ENCODE results near the gene ZBTB4.

Gene ZBTB4

DNA sequence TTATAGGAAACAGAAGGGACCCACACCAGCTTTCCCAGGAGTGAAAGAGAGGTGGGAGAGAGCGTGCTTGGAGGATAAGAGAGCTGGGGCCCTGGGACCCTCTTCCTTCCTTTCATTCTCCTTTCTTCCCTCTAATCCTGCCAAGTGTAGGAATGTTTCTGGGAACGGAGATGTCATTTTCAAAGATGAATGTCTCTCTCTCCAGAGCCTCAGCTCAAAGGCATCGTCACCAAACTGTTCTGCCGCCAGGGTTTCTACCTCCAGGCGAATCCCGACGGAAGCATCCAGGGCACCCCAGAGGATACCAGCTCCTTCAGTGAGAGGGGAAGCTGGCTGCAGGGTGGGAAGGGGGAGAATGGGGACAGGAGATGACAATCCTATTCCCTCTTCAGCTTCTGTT, 38.2 kb downstream of the ZBTB4 start:
- H3K27me3 ChIP-seq (ENCODE audit: insufficient read depth, low read depth), result no peaks in the 10 kb centered on the region
- no peak overlapping the region for H3K4me2 ChIP-seq
- no peak overlapping the region for H3K4me3 ChIP-seq (IDR thresholded peaks at IDR 0.05; ENCODE audit: insufficient read depth, low read depth, low read length)
- H3K79me2 ChIP-seq (ENCODE audit: insufficient read depth, low read depth), result no peaks in the 10 kb centered on the region
- H3K27ac ChIP-seq, result no peak overlapping the region
- no peaks in the 10 kb centered on the region for H4K20me1 ChIP-seq (ENCODE audit: insufficient read depth)
- TF ChIP-seq, protein P1, sequence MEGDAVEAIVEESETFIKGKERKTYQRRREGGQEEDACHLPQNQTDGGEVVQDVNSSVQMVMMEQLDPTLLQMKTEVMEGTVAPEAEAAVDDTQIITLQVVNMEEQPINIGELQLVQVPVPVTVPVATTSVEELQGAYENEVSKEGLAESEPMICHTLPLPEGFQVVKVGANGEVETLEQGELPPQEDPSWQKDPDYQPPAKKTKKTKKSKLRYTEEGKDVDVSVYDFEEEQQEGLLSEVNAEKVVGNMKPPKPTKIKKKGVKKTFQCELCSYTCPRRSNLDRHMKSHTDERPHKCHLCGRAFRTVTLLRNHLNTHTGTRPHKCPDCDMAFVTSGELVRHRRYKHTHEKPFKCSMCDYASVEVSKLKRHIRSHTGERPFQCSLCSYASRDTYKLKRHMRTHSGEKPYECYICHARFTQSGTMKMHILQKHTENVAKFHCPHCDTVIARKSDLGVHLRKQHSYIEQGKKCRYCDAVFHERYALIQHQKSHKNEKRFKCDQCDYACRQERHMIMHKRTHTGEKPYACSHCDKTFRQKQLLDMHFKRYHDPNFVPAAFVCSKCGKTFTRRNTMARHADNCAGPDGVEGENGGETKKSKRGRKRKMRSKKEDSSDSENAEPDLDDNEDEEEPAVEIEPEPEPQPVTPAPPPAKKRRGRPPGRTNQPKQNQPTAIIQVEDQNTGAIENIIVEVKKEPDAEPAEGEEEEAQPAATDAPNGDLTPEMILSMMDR (conservative IDR thresholded peaks at IDR 0.05; ENCODE audit: low read depth, low read length), result no peak
- H3K4me1 ChIP-seq (ENCODE audit: low read depth, poor library complexity, severe bottlenecking), result no peaks in the 10 kb centered on the region
- no peaks in the 10 kb centered on the region for H3K36me3 ChIP-seq (ENCODE audit: insufficient read depth)
- no peak overlapping the region for H3K9ac ChIP-seq
- H2AFZ ChIP-seq (ENCODE audit: low read depth), result no peak overlapping the region

DNA sequence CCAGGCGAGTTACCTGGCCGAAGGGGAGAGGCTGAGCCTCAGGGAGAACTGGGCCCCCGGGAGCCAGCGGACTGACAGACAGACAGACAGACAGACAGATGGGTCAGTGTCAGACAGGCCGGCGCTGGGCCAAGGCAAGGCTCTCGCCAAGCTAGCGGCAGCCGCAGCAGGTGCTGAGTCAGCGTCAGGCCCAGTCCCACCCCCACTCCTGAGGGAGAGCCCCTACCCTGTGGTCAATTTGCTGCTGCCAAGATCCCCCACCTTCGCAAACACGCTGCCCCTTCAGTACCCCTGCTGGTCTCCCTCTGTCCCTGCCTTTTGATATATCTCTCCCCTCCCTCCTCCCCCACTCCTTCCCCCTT, 38.6 kb downstream of the ZBTB4 start:
- TF ChIP-seq, protein P1 (conservative IDR thresholded peaks at IDR 0.05; ENCODE audit: low read depth, low read length), result no peak
- H3K4me1 ChIP-seq (ENCODE audit: low read depth, poor library complexity, severe bottlenecking), result no peaks in the 10 kb centered on the region
- H3K4me3 ChIP-seq (IDR thresholded peaks at IDR 0.05; ENCODE audit: insufficient read depth, low read depth, low read length), result no peak overlapping the region

DNA sequence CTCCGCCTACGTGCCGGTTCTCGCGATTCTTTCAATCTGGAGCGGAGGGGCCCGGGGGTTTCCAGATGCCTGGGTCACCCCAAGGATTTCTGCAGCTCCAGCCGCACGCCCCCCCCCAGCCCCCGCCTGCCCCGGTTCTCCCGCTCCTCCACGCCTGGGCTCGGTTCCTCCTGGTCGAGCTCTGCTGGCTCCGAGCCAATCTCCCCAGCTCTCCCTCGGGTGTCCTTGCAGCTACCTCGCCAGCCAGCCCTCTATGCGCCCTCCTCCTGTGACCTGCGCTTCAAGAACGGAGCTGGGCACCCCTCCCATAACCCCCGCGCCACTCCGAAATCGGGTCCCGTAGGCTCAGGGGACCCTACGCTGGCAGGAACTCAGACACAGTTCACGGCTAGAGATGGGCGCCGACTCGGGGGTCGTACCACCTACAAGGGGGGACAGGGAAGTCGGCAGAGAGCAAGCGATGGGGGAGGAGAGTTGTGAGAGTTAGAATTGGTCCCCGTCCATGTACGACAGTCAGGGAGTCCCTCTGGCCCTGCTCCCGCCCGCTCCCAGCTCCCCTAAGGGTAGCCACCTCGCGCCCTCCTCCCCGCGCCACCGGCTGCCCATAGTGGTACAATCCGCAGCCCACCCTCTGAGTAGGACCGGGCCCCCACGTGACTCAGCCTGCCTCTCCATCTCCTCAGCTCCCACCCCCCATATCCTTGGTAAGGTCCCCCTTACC, 39.2 kb downstream of the ZBTB4 start:
- no peak overlapping the region for H2AFZ ChIP-seq (ENCODE audit: low read depth)
- H3K27ac ChIP-seq, result no peak overlapping the region
- H3K27me3 ChIP-seq (ENCODE audit: insufficient read depth, low read depth), result no peaks in the 10 kb centered on the region
- H3K4me2 ChIP-seq, result no peak overlapping the region
- TF ChIP-seq, protein P1 (conservative IDR thresholded peaks at IDR 0.05; ENCODE audit: low read depth, low read length), result no peak
- no peaks in the 10 kb centered on the region for H3K79me2 ChIP-seq (ENCODE audit: insufficient read depth, low read depth)
- no peak overlapping the region for H3K9ac ChIP-seq
- no peaks in the 10 kb centered on the region for H3K4me1 ChIP-seq (ENCODE audit: low read depth, poor library complexity, severe bottlenecking)
- no peaks in the 10 kb centered on the region for H3K36me3 ChIP-seq (ENCODE audit: insufficient read depth)
- H3K4me3 ChIP-seq (IDR thresholded peaks at IDR 0.05; ENCODE audit: insufficient read depth, low read depth, low read length), result no peak overlapping the region
- no peaks in the 10 kb centered on the region for H4K20me1 ChIP-seq (ENCODE audit: insufficient read depth)

More for the DNA sequence above, 38.6 kb downstream of the ZBTB4 start:
- no peak overlapping the region for H3K4me2 ChIP-seq
- H2AFZ ChIP-seq (ENCODE audit: low read depth), result no peak overlapping the region
- no peak overlapping the region for H3K27ac ChIP-seq
- H3K36me3 ChIP-seq (ENCODE audit: insufficient read depth), result no peaks in the 10 kb centered on the region
- no peak overlapping the region for H3K9ac ChIP-seq
- no peaks in the 10 kb centered on the region for H4K20me1 ChIP-seq (ENCODE audit: insufficient read depth)
- no peaks in the 10 kb centered on the region for H3K27me3 ChIP-seq (ENCODE audit: insufficient read depth, low read depth)
- H3K79me2 ChIP-seq (ENCODE audit: insufficient read depth, low read depth), result no peaks in the 10 kb centered on the region

DNA sequence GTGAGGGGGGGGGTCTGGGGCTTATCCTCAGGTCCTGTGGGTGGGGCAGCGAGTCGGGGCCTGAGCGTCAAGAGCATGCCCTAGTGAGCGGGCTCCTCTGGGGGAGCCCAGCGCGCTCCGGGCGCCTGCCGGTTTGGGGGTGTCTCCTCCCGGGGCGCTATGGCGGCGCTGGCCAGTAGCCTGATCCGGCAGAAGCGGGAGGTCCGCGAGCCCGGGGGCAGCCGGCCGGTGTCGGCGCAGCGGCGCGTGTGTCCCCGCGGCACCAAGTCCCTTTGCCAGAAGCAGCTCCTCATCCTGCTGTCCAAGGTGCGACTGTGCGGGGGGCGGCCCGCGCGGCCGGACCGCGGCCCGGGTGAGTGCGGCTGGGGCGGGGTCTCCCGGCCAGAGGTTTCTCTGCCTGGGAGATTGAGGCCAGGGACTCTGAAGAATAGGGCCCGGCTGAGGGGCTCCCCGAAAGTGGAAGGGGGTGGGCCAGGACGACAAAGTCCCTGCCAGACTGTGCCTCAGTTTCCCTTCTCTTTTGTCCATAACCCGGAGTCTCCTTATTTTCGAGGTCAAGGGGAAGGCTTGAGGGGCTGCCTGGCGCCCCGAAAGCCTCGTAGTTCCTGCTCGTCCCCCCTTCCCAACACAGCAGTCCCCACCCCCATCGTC, 39.8 kb downstream of the ZBTB4 start, which contains the start of gene FGF11:
Gene FGF11 (plus strand): TSS at position 51 of the 651 bp plus-strand sequence. CDS start 109 bp downstream, at position 160.
- no peak within 1 kb of the TSS for H3K27ac ChIP-seq
- no peaks in the 10 kb centered on the region for H3K36me3 ChIP-seq (ENCODE audit: insufficient read depth)
- no peak within 1 kb of the TSS for H3K4me3 ChIP-seq (IDR thresholded peaks at IDR 0.05; ENCODE audit: insufficient read depth, low read depth, low read length)
- H3K79me2 ChIP-seq (ENCODE audit: insufficient read depth, low read depth), result no peaks in the 10 kb centered on the region
- no peak within 1 kb of the TSS for H3K9ac ChIP-seq
- no peak within 1 kb of the TSS for H2AFZ ChIP-seq (ENCODE audit: low read depth)
- TF ChIP-seq, protein P1 (conservative IDR thresholded peaks at IDR 0.05; ENCODE audit: low read depth, low read length), result no peak
- no peaks in the 10 kb centered on the region for H3K27me3 ChIP-seq (ENCODE audit: insufficient read depth, low read depth)
- no peaks in the 10 kb centered on the region for H3K4me1 ChIP-seq (ENCODE audit: low read depth, poor library complexity, severe bottlenecking)
- H4K20me1 ChIP-seq (ENCODE audit: insufficient read depth), result no peaks in the 10 kb centered on the region
- no peak within 1 kb of the TSS for H3K4me2 ChIP-seq

All from KMS-11 (cell line).